Keratinocyte (primary cell): ENCODE results near the gene NINJ1. TPM values are rescaled to one million over a fixed set of nuclear protein-coding genes. Genes with fewer than 3 reads are reported as not detected.

Experiments used
- DNase-seq: peaks from one replicate; pipeline ENCODE4 v3.0.0-alpha.2; 2011; ENCODE audit warnings: low read depth, missing footprints, low spot score
- FAIRE-seq: peaks from 2 replicates; lab custom pipeline; 2011; peaks lifted over from hg19 to GRCh38; lab: Jason Lieb, UNC
- H2AFZ ChIP-seq: 2 replicates; pipeline ENCODE4 v1.6.0; 2012; ENCODE audit warnings: low read length, control low read depth, inconsistent platforms; ENCODE audit not compliant: control insufficient read depth
- H3K27ac ChIP-seq: 2 replicates; pipeline ENCODE4 v1.5.1; 2011; ENCODE audit warnings: low read length; ENCODE audit not compliant: control insufficient read depth, insufficient read depth
- H3K27me3 ChIP-seq: 3 replicates; pipeline ENCODE4 v1.6.0; 2011; ENCODE audit warnings: low read length; ENCODE audit not compliant: control insufficient read depth, insufficient read depth; ENCODE audit errors: extremely low read depth
- H3K36me3 ChIP-seq, 2 experiments: 2 replicates in 1 of 2; 3 replicates in 1 of 2; pipeline ENCODE4 v1.5.1; 2011; ENCODE audit warnings: low read length in 2 of 2, mild to moderate bottlenecking in 1 of 2; ENCODE audit not compliant: control insufficient read depth in 2 of 2, insufficient read depth in 2 of 2; ENCODE audit errors: extremely low read depth in 1 of 2
- H3K4me1 ChIP-seq: 3 replicates; pipeline ENCODE4 v1.5.1; 2011; ENCODE audit warnings: low read length; ENCODE audit not compliant: control insufficient read depth, insufficient read depth; ENCODE audit errors: extremely low read depth
- H3K4me2 ChIP-seq: 3 replicates; pipeline ENCODE4 v1.6.0; 2011; ENCODE audit warnings: low read depth, low read length; ENCODE audit not compliant: control insufficient read depth, insufficient read depth; ENCODE audit errors: extremely low read depth
- H3K4me3 ChIP-seq, 3 experiments: fragments of 200-600 bp in 1 of 3; sonication (generic) in 1 of 3; 2 replicates in 2 of 3; 3 replicates in 1 of 3; pipeline ENCODE4 v1.5.1; 2011 to 2016; ENCODE audit warnings: low read length in 3 of 3, mild to moderate bottlenecking in 3 of 3, control low read depth in 2 of 3, inconsistent platforms in 1 of 3, low read depth in 1 of 3, mixed read lengths in 1 of 3, mixed run types in 1 of 3, moderate library complexity in 1 of 3; ENCODE audit not compliant: control insufficient read depth in 2 of 3, insufficient read depth in 2 of 3; ENCODE audit errors: extremely low read depth in 1 of 3
- H3K79me2 ChIP-seq: 2 replicates; pipeline ENCODE4 v1.6.0; 2012; ENCODE audit warnings: low read length; ENCODE audit not compliant: control insufficient read depth, insufficient read depth
- H3K9ac ChIP-seq: 3 replicates; pipeline ENCODE4 v1.6.0; 2011; ENCODE audit warnings: low read length; ENCODE audit not compliant: control insufficient read depth, insufficient read depth; ENCODE audit errors: extremely low read depth
- H3K9me1 ChIP-seq: 3 replicates; pipeline ENCODE4 v1.6.0; 2011; ENCODE audit warnings: low read length; ENCODE audit not compliant: control insufficient read depth, insufficient read depth; ENCODE audit errors: extremely low read depth
- H3K9me3 ChIP-seq: 2 replicates; pipeline ENCODE4 v1.5.1; 2012; ENCODE audit warnings: low read depth, low read length; ENCODE audit not compliant: control insufficient read depth
- H4K20me1 ChIP-seq: 3 replicates; pipeline ENCODE4 v1.6.0; 2011; ENCODE audit warnings: low read length; ENCODE audit not compliant: control insufficient read depth, insufficient read depth; ENCODE audit errors: extremely low read depth
- EZH2 ChIP-seq: IDR thresholded peaks from one replicate; pipeline ENCODE4 v1.6.1; 2012; ENCODE audit warnings: inconsistent platforms, mild to moderate bottlenecking, low read length, moderate library complexity
- dilution Hi-C: fragments of 300-500 bp; cut with MboI; formaldehyde crosslinking; loops from one replicate; pipeline ENCODE4 v1.7.0; 2020; ENCODE audit warnings: low sequenced_read_pairs; ENCODE audit not compliant: extremely low pct_ligation_motif_present
- polyA plus RNA-seq, 5 experiments: library from polyadenylated mRNA; depleted of rRNA in 3 of 5; stranded (reverse) in 3 of 5; stranded (forward) in 1 of 5; unstranded in 1 of 5; fragments of >200 nt; gene quantifications; 1 replicate in 1 of 5; 2 replicates in 3 of 5; 3 replicates in 1 of 5; pipeline versions ENCODE4 v1.2.1 to v1.2.3, GENCODE V29; 2011 to 2012; ENCODE audit warnings: missing spikeins in 2 of 5, low read depth in 1 of 5, low replicate concordance in 1 of 5
- TF ChIP-seq, protein P1 (sequence below), 3 experiments: IDR thresholded peaks in 1 of 3; conservative IDR thresholded peaks in 1 of 3; optimal IDR thresholded peaks in 1 of 3; 2 replicates in 2 of 3; 3 replicates in 1 of 3; pipeline versions ENCODE3 to v1.5.1; 2011; ENCODE audit warnings: low read length in 3 of 3, mild to moderate bottlenecking in 3 of 3, moderate library complexity in 2 of 3, control low read depth in 1 of 3, inconsistent platforms in 1 of 3; ENCODE audit not compliant: insufficient read depth in 2 of 3; ENCODE audit errors: extremely low read depth in 1 of 3

The NINJ1 gene
- polyA plus RNA-seq, 1 donor (not counting 4 experiments of a cell fraction or from before 2014, with no cell fraction given), result 7.4 TPM

DNA sequence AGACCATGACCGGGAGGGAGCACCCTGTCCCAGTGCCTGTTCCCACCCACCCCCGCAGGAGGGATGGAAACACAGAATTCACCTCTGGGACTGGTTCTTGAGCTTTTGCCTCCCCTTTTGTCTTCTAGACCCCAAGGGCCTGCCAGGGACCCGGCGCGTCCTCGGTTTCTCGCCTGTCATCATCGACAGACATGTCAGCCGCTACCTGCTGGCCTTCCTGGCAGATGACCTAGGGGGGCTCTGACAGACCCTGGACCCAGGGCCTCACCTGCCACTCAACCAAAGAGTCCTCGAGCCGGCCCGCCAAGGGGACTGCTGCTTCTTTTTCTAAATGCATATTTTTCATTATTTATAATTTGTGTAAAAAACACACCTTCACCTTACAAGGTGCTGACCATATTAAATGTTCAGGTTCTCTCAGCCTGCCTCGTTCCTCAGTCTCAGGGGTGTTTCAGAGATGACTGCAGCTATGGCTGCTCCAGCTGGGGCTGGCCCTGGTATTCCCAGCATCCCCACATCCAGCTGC, 21.1 kb downstream of the NINJ1 start:
- no peaks in the 10 kb centered on the region for H3K4me1 ChIP-seq
- DNase-seq (no peak), FAIRE-seq (no peak)
- TF ChIP-seq, protein P1, sequence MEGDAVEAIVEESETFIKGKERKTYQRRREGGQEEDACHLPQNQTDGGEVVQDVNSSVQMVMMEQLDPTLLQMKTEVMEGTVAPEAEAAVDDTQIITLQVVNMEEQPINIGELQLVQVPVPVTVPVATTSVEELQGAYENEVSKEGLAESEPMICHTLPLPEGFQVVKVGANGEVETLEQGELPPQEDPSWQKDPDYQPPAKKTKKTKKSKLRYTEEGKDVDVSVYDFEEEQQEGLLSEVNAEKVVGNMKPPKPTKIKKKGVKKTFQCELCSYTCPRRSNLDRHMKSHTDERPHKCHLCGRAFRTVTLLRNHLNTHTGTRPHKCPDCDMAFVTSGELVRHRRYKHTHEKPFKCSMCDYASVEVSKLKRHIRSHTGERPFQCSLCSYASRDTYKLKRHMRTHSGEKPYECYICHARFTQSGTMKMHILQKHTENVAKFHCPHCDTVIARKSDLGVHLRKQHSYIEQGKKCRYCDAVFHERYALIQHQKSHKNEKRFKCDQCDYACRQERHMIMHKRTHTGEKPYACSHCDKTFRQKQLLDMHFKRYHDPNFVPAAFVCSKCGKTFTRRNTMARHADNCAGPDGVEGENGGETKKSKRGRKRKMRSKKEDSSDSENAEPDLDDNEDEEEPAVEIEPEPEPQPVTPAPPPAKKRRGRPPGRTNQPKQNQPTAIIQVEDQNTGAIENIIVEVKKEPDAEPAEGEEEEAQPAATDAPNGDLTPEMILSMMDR (optimal IDR thresholded peaks at IDR 0.05 in 1 of 3, IDR thresholded peaks at IDR 0.05 in 1 of 3, conservative IDR thresholded peaks at IDR 0.05 in 1 of 3; ENCODE audit: extremely low read depth in 1 of 3, insufficient read depth in 2 of 3, low read length in 3 of 3), result no peak
- no peak for TF ChIP-seq EZH2
- dilution Hi-C loops, result no loop called here
- H3K27me3 ChIP-seq, result no peaks in the 10 kb centered on the region
- no peaks in the 10 kb centered on the region for H4K20me1 ChIP-seq
- no peak overlapping the region for H2AFZ ChIP-seq
- H3K4me2 ChIP-seq, result no peak overlapping the region
- H3K36me3 ChIP-seq, result peaks cover 10 to 20% of the 10 kb centered on the region in 2 experiments
- no peak overlapping the region for H3K27ac ChIP-seq
- no peaks in the 10 kb centered on the region for H3K9me3 ChIP-seq
- H3K9me1 ChIP-seq, result peaks cover 3% of the 10 kb centered on the region
- H3K79me2 ChIP-seq, result no peaks in the 10 kb centered on the region
- no peak overlapping the region for H3K4me3 ChIP-seq
- no peak overlapping the region for H3K9ac ChIP-seq

DNA sequence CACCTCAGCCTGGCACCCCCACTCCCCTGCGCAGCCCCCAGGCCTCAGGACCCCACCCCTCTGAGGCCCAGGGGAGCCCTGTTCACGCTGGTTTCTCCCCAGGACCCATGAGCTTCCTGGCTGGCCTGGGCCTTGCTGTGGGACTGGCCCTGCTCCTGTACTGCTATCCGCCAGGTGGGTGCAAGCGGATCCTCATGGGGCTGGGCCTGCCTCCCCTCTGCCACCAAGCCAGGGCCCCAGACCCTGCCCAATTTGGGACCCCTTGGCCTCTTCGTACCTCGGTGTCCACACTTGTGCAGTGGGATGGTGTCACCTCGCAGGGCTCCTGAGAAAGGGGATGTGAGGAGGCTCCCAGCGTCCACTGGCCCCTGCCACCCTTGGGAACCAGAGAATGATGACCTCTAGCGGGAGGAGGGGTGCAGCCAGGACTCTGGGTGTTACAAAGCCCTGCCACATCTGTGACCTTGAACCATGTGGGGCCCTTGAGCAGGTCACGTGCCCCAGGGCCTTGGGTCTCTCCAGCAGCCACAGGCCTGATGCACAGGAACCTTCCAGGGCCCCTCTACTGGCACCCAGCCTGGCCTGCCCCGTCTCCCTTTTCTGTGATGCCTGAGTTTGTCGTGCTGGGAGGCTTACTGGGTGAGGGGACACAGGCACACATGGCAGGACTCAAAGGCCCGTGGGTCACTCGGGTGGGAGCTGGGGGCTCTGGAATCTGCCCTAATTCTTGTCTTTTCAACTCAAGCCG, 21.8 kb downstream of the NINJ1 start:
- no peak overlapping the region for H3K4me2 ChIP-seq
- DNase-seq (no peak), FAIRE-seq (no peak)
- H3K9me3 ChIP-seq, result no peaks in the 10 kb centered on the region
- H3K9me1 ChIP-seq, result peaks cover 3% of the 10 kb centered on the region
- H3K4me3 ChIP-seq, result no peak overlapping the region
- peaks cover 3% of the 10 kb centered on the region for H3K4me1 ChIP-seq
- no peaks in the 10 kb centered on the region for H3K27me3 ChIP-seq
- TF ChIP-seq, protein P1 (optimal IDR thresholded peaks at IDR 0.05 in 1 of 3, IDR thresholded peaks at IDR 0.05 in 1 of 3, conservative IDR thresholded peaks at IDR 0.05 in 1 of 3; ENCODE audit: extremely low read depth in 1 of 3, insufficient read depth in 2 of 3, low read length in 3 of 3), result no peak
- no peak for TF ChIP-seq EZH2
- H3K27ac ChIP-seq, result no peak overlapping the region
- peaks cover 16 to 24% of the 10 kb centered on the region in 2 experiments for H3K36me3 ChIP-seq
- no peak overlapping the region for H3K9ac ChIP-seq
- peaks cover 4% of the 10 kb centered on the region for H3K79me2 ChIP-seq
- no peak overlapping the region for H2AFZ ChIP-seq
- no peaks in the 10 kb centered on the region for H4K20me1 ChIP-seq
- dilution Hi-C loops, result no loop called here
